Large intestine (tissue), 3 donors: Measurements from ENCODE around the gene KCNH2. TPM values are rescaled to one million over a fixed set of nuclear protein-coding genes. Genes with fewer than 3 reads are reported as not detected.

Source experiments
- DNase-seq, 2 donors: peaks; one replicate each; pipeline versions ENCODE4 v3.0.0 to v3.0.0-alpha.2; 2013
- H3K27ac ChIP-seq: one replicate; pipeline ENCODE4 v1.5.1; 2013; ENCODE audit warnings: low read length
- H3K27me3 ChIP-seq: 2 replicates; pipeline ENCODE4 v1.6.1; 2013; ENCODE audit warnings: low read length; ENCODE audit not compliant: control insufficient read depth, insufficient read depth
- H3K36me3 ChIP-seq: 2 replicates; pipeline ENCODE4 v1.6.1; 2013; ENCODE audit warnings: low read length; ENCODE audit not compliant: control insufficient read depth, insufficient read depth
- H3K4me1 ChIP-seq: one replicate; pipeline ENCODE4 v1.6.1; 2013; ENCODE audit warnings: low read length; ENCODE audit not compliant: control insufficient read depth, insufficient read depth
- H3K4me3 ChIP-seq: one replicate; pipeline ENCODE4 v1.5.1; 2013; ENCODE audit warnings: low read length
- H3K9me3 ChIP-seq: one replicate; pipeline ENCODE4 v1.6.1; 2013; ENCODE audit warnings: mild to moderate bottlenecking, low read depth, low read length, moderate library complexity; ENCODE audit not compliant: control insufficient read depth
- WGBS: methylation state at CpG from one replicate; pipeline ENCODE4 v1.1.5; 2013; ENCODE audit warnings: low lambda C conversion rate; ENCODE audit not compliant: insufficient coverage; 5-methylcytosine and 5-hydroxymethylcytosine counted together
- polyA plus RNA-seq: library from polyadenylated mRNA; unstranded; fragments of 120-200 nt; gene quantifications from one replicate; pipeline ENCODE4 v1.2.1, GENCODE V29; 2013

The KCNH2 gene
- polyA plus RNA-seq, 1 donor = 8.1 TPM

GRCh38 chr7:150986556-150986955, 8.4 kb upstream of the KCNH2 start:
- Histone ChIP-seq H3K9me3 (peaks cover 10% of the 10 kb centered on the region), H3K36me3 (no peaks in the 10 kb centered on the region), H3K27ac (no peak overlapping the region), H3K4me1 (peaks cover 8% of the 10 kb centered on the region), H3K4me3 (no peak overlapping the region), H3K27me3 (peaks cover under 1% of the 10 kb centered on the region)
- no CpG with 5 or more reads among the region's 5 CpGs for WGBS
- DNase-seq = no peak

- Histone ChIP-seq H3K4me3 (no peak overlapping the region), H3K4me1 (peaks cover 8% of the 10 kb centered on the region), H3K9me3 (peaks cover 10% of the 10 kb centered on the region), H3K36me3 (no peaks in the 10 kb centered on the region), H3K27me3 (peaks cover 4% of the 10 kb centered on the region), H3K27ac (no peak overlapping the region)
- no peak for DNase-seq
- WGBS = no CpG with 5 or more reads among the region's 16 CpGs
Measured at GRCh38 chr7:150986099-150986512, 8.0 kb upstream of the KCNH2 start.

GRCh38 chr7:150983893-150984368, 5.8 kb upstream of the KCNH2 start:
- Histone ChIP-seq H3K4me1 (peaks cover 22% of the 10 kb centered on the region), H3K36me3 (no peaks in the 10 kb centered on the region), H3K27ac (no peak overlapping the region), H3K4me3 (no peak overlapping the region), H3K27me3 (peaks cover 25% of the 10 kb centered on the region), H3K9me3 (no peaks in the 10 kb centered on the region)
- no peak for DNase-seq
- WGBS = no CpG with 5 or more reads among the region's 2 CpGs

- Histone ChIP-seq H3K27me3 (peaks cover 33% of the 10 kb centered on the region), H3K27ac (no peak overlapping the region), H3K36me3 (no peaks in the 10 kb centered on the region), H3K4me1 (peaks cover 19% of the 10 kb centered on the region), H3K9me3 (no peaks in the 10 kb centered on the region), H3K4me3 (no peak overlapping the region)
- DNase-seq = no peak
- WGBS = 100% methylated on average over 1 of the region's 3 CpGs
Measured at GRCh38 chr7:150982351-150982750, 4.2 kb upstream of the KCNH2 start.

GRCh38 chr7:150981644-150982043, 3.5 kb upstream of the KCNH2 start:
- H3K4me1 ChIP-seq = peaks cover 26% of the 10 kb centered on the region
- no peak for DNase-seq
- H3K4me3 ChIP-seq = no peak overlapping the region
- no peaks in the 10 kb centered on the region for H3K9me3 ChIP-seq
- no CpG with 5 or more reads among the region's 6 CpGs for WGBS
- peaks cover 40% of the 10 kb centered on the region for H3K27me3 ChIP-seq
- H3K27ac ChIP-seq = no peak overlapping the region
- H3K36me3 ChIP-seq = no peaks in the 10 kb centered on the region

DNA sequence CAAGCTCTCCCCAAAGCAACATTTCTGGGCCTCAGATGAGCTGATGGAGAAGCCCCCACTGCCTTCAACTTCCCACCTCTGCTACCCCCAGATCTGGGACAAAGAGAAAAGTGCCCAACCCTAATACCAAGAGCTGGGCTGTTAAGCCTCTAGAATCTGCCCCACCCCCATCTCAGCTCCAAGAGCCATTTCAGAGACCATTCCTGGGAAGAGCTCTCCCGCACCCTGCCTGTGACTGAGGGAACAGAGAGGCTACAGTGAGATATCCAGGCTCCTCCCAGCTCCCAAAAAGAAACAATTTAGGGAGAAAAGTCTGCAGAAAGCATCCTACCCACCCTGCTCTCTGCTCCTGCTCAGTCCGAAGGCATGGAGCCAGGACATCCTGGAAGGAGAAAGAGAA, 2.5 kb upstream of the KCNH2 start:
- Histone ChIP-seq H3K9me3 (no peaks in the 10 kb centered on the region), H3K4me3 (no peak overlapping the region), H3K27me3 (peaks cover 44% of the 10 kb centered on the region), H3K36me3 (no peaks in the 10 kb centered on the region), H3K4me1 (peaks cover 35% of the 10 kb centered on the region), H3K27ac (no peak overlapping the region)
- no peak for DNase-seq
- WGBS = no CpG with 5 or more reads among the region's 2 CpGs

- WGBS = 20% methylated on average over 1 of the region's 7 CpGs
- Histone ChIP-seq H3K27ac (peak overlapping the region; percentile 74), H3K36me3 (no peaks in the 10 kb centered on the region), H3K4me1 (peaks cover 42% of the 10 kb centered on the region), H3K4me3 (no peak overlapping the region), H3K27me3 (peaks cover 44% of the 10 kb centered on the region), H3K9me3 (no peaks in the 10 kb centered on the region)
- DNase-seq = no peak
Measured at GRCh38 chr7:150979713-150980390, 1.7 kb upstream of the KCNH2 start.

GRCh38 chr7:150977382-150978125, 567 bp downstream of the KCNH2 start:
- no peaks in the 10 kb centered on the region for H3K9me3 ChIP-seq
- H3K4me3 ChIP-seq = peak overlapping the region; percentile 31
- WGBS = 30% methylated on average over 2 of the region's 62 CpGs
- peaks cover 44% of the 10 kb centered on the region for H3K27me3 ChIP-seq
- H3K36me3 ChIP-seq = no peaks in the 10 kb centered on the region
- peaks cover 58% of the 10 kb centered on the region for H3K4me1 ChIP-seq
- DNase-seq = no peak
- H3K27ac ChIP-seq = peak overlapping the region; percentile 25

DNA sequence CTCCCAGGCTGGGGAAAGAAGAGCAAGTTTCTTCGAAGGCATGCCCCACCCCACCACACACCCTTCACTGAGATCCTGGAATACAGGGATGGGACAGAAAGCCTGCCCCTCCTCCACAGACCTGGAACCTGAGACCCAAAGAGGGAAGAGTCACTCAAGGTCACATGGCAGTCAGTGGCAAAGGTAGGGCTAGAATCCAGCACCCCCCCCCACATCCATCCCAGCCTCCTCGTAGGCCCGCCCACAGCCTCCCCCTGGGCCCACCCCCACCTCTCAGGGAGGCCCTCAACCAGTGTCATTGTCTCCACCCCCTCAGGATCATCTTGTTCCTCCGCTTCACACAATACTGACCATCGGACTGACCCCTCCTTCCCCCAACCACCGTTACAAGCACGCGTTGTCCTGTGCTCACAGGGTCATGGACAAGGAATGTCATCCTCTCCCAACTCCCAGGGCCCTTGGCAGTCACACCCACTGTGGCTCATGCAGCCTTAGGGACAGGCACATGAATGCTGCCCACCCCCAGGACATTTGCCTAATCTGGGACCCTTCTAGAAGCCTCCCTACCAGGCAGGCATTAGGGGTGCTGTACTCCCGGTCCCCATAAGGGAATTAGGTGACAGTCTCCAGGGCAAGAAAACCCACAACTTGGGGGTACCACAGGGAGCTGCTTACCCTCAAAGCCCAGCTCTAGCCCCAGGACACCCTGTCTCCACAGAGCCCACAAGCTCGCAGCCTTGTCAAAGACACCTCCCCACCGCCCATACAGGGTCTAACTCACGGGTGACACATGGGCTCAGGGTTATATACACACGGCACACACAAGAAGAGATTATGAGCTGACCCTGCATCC, 1.4 kb downstream of the KCNH2 start:
- H3K4me3 ChIP-seq = peak overlapping the region; percentile 31
- H3K36me3 ChIP-seq = no peaks in the 10 kb centered on the region
- WGBS = no CpG with 5 or more reads among the region's 13 CpGs
- DNase-seq = no peak
- H3K9me3 ChIP-seq = no peaks in the 10 kb centered on the region
- peaks cover 44% of the 10 kb centered on the region for H3K27me3 ChIP-seq
- H3K4me1 ChIP-seq = peaks cover 66% of the 10 kb centered on the region
- peak overlapping the region; percentile 25 for H3K27ac ChIP-seq
